Umbilical cord (tissue), 2 donors: ENCODE data around the gene ASTN1. TPM values are rescaled to one million over a fixed set of nuclear protein-coding genes. Genes with fewer than 3 reads are reported as not detected.

Experiments used
- DNase-seq: peaks from one replicate; pipeline ENCODE4 v3.0.0-alpha.2; 2015; ENCODE audit warnings: low spot score
- total RNA-seq: library from RNA; depleted of rRNA; stranded (reverse); fragments of >200 nt; gene quantifications from one replicate; pipeline ENCODE4 v1.2.3, GENCODE V29; 2014; ENCODE audit warnings: low replicate concordance; ENCODE audit not compliant: insufficient read depth

ASTN1 gene
- total RNA-seq, 1 donor from 2014 or later: 5.8 TPM

DNA sequence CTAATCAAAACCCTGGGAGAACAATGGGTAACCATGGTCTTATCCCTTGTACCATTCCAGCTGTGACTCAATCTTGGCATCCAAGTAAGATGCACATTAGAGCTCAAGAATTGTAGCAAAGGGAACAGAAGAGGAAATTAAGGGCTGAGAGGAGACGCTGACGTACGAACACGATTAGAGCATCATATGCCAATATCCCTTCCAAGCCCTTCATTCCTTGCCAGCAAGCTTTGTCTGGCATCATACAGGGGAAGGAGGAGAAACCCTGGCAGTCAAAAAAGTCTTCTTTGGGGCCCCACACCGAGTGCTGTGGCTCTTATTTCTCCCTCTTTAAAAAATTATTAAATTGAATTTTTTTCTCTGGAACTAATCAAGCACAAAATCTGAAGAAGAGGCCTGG lies 120.9 kb downstream of the ASTN1 start:
- no peak for DNase-seq

GRCh38 chr1:177035586-177035985 lies 128.9 kb downstream of the ASTN1 start:
- DNase-seq: peak; percentile 72

DNA sequence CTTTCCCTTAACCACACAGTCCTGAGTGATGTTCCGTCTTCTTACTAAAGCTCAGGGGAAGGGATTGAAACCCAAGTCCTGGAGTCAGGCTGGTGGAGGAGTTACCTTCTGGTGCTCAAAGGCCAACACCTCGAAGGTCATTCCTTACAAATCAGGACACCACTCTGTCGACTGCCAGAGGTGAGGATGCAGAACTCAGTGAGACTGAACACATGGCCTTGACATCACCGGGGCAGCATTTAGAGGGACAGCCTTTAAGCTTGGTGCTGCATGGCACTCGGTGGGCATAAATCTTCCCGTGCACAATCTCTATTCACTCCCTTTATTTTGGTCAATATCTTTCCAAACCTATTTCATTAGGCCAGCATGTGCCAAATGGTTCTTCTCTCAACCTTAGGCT lies 130.9 kb downstream of the ASTN1 start:
- DNase-seq: no peak

GRCh38 chr1:177032434-177032833 lies 132.1 kb downstream of the ASTN1 start:
- no peak for DNase-seq

DNA sequence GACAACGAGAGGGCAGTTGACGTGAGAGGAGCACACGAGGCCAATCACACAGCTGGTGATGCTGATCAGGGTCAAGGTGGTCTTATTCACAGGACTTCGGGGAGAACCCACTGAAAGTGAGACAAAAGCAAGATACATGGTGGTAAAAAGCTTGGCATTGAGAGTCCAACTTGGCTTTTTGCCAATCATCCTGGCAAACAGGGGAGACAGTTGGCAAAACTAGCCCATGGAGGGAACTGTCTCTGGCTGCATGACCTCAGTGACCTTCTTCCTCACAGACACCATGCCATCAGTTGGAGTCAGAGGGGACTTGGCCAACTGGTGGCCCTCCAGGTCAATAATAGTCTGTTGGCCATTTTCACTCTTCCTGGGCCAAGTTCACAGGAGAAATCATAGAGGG lies 139.9 kb downstream of the ASTN1 start:
- no peak for DNase-seq

DNA sequence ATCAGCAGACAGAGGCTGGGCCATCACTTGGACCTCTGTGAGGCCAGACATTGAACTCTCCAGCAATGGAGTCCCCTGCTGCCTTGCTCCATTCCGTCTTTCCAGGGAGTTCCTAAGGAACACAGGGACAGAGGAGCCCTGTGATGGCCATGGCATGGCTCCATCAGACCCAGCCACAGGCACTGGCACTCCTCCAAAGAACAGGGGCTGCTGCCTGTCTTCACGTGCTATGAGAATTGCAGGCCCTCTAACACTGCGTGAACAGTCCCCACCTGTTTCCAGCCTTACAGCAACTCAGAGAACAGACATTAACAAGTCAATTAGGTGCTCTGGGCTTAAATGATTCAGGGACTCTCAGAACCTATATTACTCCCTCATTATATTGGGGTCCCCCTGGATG lies 140.8 kb downstream of the ASTN1 start:
- no peak for DNase-seq

- no peak for DNase-seq
Measured at GRCh38 chr1:177023249-177023648, 141.3 kb downstream of the ASTN1 start.

DNA sequence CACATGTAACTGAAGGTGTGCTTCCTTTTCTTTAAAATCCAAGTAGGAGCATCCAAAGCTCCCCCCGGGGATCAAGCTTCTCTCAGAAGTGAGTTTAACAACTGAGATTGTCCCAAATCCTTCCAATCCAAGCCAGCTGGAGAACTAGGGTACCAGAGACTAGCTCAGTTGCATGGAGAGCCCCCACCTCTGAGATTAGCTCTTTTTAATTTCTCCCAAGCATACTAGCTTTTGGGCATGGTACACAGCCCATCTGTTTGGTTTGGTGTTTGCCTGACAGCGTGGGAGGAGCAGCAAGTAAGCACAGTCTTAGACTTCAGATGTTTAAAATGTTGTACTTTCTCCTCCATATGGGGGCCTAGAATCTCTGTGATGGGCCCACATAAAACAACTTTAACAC lies 142.8 kb downstream of the ASTN1 start:
- peak; percentile 24 for DNase-seq

DNA sequence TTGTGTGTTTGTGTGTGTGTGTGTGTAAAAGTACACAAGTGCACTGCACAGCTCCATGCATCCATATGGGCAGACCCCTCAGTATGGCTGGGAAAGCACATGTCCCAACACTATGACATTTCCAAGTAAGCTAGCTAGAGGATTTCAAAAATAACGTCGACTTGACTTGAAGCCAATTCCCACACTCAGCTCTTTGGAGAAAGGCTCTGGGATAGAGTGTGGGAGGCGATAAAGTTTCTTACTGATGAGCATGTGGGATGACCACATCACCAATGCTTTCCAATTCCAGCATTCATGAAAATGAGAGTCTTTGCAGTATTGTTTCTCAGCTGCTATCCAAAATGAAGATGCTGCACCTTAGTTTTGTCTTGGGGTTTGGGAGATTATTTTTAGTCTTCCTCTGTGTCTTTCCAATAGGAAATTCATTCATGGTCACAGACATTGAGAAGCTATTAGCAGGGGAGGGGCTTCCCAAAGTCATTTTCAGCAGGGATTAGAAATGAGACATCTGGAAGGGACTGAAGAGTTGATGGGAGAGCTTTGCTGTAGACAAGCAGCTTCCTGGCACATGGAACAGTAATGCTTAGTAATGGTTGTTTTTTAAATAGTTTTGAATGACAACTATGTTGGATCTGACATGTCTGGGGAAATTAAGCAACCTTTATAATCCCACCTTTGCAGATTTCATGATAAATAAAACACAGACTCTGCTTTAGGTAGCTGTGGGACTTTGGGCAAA lies 143.5 kb downstream of the ASTN1 start:
- DNase-seq: peak; percentile 56

DNA sequence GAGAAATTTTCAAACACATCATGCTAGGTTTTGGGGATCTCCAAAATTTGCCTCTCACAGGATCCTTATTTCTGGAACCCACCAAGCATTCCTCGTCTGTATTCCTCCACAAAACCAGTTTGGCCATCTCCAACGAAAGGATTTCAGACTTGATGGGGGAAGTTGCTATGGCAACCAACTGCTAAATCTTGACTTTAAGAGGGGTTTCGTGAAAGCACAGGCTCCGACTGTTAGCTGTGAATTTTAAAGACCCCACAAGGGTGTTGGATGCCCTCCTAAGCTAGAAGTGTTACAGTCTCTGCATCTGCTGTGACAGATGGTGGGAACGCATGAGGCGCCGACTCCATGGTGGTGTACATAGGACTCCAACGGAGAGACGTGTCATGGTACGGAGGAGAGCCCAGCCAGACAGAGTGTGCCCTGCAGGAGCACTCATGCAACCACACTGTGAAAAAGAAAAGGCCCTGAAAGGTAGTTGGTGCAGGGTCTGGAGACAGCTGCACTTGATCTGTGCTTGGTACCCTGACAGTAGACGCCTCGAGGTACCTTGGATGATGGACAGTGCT lies 147.1 kb downstream of the ASTN1 start:
- no peak for DNase-seq

DNA sequence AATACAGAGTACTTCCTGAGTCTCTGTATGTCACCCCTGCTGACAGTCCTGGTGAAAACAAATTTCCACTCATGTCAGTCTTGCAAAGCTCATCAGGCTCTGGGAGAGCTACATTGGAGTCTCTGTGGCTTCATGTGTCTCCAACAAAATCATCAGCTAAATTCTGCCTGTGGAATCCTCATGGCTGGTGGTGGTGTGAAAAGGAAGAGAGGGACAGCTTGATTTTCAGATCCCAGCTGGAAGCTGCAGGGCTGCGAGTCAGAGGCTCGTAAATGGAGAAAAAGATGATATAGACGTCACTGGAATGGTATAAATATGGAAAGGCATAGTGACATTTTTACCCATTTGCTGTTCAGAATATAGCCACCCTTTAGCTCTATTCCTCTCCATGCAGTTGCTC lies 150.2 kb downstream of the ASTN1 start:
- DNase-seq: no peak

DNA sequence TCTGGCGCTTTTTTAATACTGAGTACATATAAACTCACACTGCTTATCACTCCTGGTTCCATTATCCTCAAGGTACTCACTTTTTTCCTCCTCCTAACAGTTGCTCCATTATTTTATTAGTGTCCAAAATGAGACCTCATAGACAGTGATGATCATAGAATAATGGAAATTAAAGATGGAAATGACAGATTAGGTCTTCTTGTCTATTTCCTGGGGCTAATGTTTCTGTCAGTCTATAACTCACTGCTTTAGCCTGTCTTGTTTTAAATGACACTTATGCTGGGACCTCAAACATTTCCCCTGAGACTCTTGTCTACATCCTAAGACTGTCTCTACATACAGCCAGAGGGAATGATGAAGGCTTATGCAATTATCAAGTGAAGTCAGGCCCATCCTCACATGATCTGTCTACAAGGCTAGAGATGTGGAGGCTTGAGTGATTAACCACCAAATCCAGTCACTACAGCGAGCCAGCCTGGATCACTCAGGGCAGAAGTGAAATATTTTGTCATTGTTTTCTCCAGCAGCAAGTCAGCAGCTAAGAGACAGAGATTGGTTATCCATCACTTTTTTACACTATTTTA lies 152.1 kb downstream of the ASTN1 start:
- DNase-seq: no peak

DNA sequence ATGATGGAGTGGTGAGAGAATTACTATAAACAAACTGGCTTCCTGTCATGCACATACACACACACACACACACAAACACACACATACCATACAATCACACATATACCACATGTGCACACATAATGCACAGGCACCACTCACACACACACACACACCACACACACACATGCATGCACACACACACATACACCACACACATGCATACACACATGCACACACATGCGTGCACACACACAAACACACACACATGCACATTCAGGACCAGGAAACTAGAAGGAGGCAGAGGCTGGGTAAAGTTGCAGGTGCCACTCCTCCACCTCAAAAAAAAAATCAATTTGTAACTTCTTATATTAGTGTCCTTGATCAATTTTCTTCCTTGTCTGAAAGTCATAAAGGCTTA lies 153.0 kb downstream of the ASTN1 start:
- no peak for DNase-seq

- no peak for DNase-seq
Measured at GRCh38 chr1:177010211-177010825, 154.2 kb downstream of the ASTN1 start.

GRCh38 chr1:177008653-177009052 lies 155.9 kb downstream of the ASTN1 start:
- no peak for DNase-seq

- peak; percentile 80 for DNase-seq
Measured at GRCh38 chr1:177007437-177008161, 156.9 kb downstream of the ASTN1 start.

DNA sequence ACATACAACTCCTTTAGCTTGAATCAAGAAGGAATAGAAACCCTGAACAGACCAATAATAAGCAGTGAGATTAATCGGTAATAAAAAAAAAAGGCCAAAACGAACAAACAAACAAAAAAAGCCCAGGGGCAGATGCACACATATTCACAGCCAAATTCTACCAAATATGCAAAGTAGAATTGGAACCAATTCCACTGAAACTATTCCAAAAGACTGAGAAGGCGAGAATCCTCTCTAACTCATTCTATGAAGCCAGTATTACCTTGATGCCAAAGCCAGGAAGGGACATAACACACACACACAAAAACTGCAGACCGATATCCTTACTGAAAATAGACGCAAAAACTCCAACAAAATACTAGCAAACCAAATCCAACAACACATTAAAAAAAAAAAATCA lies 161.6 kb downstream of the ASTN1 start:
- no peak for DNase-seq

GRCh38 chr1:177001556-177001955 lies 163.0 kb downstream of the ASTN1 start:
- no peak for DNase-seq

GRCh38 chr1:176998183-176998795 lies 166.2 kb downstream of the ASTN1 start:
- peak; percentile 17 for DNase-seq

DNA sequence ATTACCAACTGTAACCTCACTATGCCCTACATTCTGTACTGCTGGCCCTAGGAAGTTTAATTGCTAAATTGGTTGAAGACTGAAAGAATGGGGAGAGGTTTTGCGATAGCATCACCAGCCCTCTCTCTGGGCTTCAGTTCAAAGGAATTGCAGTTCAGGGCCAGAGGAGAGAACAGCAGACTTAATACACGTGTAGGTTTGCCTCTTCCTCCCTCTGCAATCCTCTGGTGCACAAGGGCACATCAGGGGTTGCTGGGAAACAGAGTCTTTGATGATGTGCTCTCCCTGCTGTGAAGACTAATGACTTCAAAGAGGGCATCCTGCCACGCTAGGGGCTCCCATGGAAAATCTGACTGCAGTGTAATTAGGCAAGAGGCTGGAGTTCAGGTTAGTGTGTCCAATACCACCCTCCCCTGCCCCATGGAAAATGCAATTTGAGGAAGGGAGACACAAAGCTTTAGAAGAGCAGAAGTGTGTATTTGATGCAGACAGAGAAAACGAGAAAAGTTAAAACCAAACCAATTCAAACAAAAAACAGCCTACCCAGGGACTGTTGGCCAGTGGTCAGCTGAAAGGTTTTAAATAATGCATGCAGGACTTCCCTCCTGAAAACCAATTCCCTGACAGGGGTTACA lies 167.9 kb downstream of the ASTN1 start:
- peak; percentile 91 for DNase-seq

DNA sequence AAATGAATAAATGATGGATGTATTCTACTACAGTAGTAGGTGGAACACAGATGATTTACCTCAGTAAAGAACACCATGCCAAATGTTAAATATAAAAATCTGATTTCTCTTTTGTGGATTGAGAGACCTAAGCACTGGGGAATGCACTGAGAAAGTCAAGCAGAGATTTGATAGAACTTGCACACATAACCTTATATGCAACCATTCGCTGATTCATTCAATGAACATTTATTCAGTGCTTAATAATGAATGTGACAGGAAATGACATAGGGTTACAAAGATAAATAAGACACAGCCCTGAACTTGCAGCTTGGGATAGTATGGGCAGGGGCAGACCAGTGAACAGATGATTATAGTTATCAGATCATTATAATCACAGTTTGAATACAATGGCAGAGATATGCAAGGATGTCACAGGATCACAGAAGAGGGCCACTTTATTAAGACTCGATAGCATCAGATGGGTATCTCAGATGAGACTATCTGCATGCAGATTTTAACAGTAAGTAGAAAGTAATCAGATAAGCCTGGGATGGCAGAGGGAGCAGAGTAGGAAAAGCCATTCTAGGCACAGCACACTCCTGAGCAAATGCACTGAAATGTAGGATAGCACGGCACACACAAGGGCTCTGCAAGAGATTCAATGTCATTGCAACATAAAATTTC lies 169.4 kb downstream of the ASTN1 start:
- DNase-seq: no peak
